GM12872 (cell line): ENCODE results near the gene NUCB2.

ENCODE experiments used
- TF ChIP-seq, protein P1 (sequence below): IDR thresholded peaks from 3 replicates; pipeline ENCODE4 v1.5.1; 2011; ENCODE audit warnings: low read depth, mild to moderate bottlenecking, low read length, moderate library complexity; ENCODE audit not compliant: insufficient read depth

NUCB2 gene

GRCh38 chr11:17276236-17277023 lies at the start of gene NUCB2:
NUCB2 (plus strand) TSS chr11:17276739; CDS start chr11:17295324, 18,585 bp downstream.
- TF ChIP-seq, protein P1, sequence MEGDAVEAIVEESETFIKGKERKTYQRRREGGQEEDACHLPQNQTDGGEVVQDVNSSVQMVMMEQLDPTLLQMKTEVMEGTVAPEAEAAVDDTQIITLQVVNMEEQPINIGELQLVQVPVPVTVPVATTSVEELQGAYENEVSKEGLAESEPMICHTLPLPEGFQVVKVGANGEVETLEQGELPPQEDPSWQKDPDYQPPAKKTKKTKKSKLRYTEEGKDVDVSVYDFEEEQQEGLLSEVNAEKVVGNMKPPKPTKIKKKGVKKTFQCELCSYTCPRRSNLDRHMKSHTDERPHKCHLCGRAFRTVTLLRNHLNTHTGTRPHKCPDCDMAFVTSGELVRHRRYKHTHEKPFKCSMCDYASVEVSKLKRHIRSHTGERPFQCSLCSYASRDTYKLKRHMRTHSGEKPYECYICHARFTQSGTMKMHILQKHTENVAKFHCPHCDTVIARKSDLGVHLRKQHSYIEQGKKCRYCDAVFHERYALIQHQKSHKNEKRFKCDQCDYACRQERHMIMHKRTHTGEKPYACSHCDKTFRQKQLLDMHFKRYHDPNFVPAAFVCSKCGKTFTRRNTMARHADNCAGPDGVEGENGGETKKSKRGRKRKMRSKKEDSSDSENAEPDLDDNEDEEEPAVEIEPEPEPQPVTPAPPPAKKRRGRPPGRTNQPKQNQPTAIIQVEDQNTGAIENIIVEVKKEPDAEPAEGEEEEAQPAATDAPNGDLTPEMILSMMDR, result no peak

- TF ChIP-seq, protein P1, result no peak
Measured at GRCh38 chr11:17229481-17230152, 46.9 kb upstream of the NUCB2 start.

DNA sequence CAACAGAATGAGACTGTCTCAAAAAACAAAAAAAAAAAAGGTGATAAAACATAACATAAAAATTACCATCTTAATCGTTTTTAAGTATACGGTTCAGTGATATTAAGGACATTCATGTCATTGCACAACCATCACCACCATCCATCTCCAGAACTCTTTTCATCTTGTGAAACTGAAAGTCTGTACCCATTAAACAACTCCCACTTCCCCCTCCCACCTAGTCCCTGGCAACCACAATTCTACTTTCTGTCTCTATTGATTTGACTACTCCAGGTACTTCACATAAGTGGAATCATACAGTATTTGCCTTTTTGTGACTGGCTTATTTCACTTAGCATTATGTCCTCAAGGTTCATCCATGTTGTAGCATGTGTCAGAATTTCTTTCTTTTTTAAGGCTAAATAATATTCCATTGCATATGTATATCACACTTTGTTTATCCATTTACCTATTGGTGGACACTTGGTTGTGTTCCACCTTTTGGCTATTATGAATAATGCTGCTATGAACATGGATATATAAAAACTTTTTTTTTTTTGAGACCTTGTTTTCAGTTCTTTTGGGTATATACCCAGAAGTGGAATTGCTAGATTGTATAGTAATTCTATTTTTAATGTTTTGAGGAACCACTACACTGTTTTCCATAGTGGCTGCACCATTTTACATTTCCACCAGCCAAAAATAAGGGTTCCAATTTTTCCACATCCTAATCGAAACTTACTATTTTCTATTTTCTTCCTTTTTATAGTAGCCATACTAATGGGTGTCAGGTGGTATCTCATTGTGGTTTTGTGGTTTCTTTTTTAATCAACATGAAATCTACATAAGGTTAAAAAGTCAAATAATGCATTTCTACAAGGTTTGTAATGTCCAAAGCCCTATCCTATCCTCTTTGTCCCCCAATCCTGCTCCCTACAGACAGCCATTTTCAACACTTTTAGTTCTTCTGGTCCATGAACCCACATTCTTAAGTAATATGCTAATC lies 45.4 kb upstream of the NUCB2 start:
- TF ChIP-seq, protein P1, result no peak

DNA sequence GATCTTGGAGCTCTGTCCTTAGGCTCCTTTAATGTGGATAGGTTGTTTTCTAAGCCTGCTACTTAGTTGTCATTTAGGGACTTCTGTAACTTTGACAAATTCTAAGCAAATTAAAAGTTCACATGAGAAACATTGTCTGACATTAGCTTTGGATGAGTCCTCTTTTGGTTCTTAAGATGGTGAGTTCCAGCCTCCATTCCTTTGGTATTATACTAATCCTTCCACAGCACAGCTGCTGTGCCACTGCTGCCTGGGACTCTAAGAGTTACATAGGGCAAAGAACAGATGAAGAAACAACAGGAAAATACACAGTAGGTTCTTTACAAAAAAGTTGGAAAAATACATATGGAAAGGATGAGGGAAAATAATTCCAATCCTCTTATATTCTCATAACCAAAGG lies 43.4 kb upstream of the NUCB2 start:
- TF ChIP-seq, protein P1, result no peak

DNA sequence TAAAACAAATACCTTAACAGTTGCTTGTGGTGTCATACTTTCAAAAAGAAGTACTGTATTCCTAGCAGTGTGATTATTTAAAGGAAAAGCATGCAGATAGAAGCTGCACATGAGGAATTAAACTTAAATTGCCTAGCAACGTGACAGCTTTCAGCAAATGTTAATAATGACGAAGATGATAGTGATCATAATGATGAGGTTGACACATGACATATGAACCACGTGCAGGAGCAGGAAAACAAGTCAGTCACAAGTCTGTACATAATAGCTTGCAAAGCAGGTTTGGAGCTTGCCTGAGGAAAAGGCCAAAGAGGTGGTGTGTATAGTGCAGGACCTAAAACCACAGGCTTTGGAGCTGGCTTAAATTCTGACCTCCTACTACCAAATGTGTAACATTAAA lies 38.2 kb upstream of the NUCB2 start:
- TF ChIP-seq, protein P1, result no peak

DNA sequence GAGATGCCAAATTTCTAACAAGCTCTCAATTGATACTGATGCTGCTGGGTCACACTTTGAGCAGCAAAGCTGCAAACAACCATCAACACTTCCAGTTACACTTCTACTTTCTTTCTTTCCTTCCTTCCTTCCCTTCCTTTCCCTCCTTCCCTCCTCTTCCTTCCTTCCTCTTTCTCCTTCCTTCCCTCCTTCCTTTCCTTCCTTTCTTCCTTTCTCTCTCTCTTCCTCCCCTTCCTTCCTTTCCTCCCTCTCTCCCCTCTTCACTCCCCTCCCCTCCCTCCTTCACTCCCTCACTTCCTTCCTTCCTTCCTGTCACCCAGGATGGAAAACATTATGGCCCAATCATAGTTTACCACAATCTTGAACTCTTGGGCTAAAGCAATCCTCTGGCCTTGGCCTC lies 35.8 kb upstream of the NUCB2 start:
- TF ChIP-seq, protein P1, result no peak

GRCh38 chr11:17244046-17244445 lies 32.5 kb upstream of the NUCB2 start:
- TF ChIP-seq, protein P1, result no peak
